ENCODE results near the gene TMEM89.

The TMEM89 gene

DNA sequence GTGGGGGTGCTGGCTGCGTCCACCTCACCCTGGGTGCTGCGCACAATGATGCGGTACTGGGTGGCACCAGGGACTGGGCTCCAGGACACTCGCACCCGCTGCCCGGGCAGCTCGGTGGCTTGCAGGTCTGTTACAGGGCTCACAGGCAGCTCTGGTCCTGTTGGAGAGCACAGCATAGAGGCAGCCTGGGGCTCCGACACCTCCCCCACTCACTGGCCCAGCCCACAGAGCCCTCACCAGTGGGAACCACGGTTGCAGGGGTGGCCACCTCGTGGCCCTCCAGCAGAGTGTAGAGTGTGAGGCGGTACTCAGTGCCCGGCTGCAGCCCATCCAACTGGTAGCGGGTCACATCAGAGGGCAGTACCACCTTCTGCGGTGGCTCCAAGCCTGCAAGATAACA lies 30.1 kb downstream of the TMEM89 start:
- DNase-seq (ENCODE audit: extremely low spot score) = no peak
- ChIA-PET POLR2A (no interaction called here), CTCF (no interaction called here)
- no peak for TF ChIP-seq HDGF (IDR thresholded peaks at IDR 0.05; ENCODE audit: borderline replicate concordance)
- TF ChIP-seq FOXM1 (IDR thresholded peaks at IDR 0.05; ENCODE audit: borderline replicate concordance) = no peak
- no peak for TF ChIP-seq FOXK2 (IDR thresholded peaks at IDR 0.05)
- TF ChIP-seq ELF4 (IDR thresholded peaks at IDR 0.05) = no peak
- no peak for TF ChIP-seq ARNT (IDR thresholded peaks at IDR 0.05)
- no peak for TF ChIP-seq NFRKB (IDR thresholded peaks at IDR 0.05)
- TF ChIP-seq FOXA1 (IDR thresholded peaks at IDR 0.05) = no peak
- no peak for TF ChIP-seq SP1 (IDR thresholded peaks at IDR 0.05)
- no peak for TF ChIP-seq ZNF384 (IDR thresholded peaks at IDR 0.05)
- TF ChIP-seq, protein P1, sequence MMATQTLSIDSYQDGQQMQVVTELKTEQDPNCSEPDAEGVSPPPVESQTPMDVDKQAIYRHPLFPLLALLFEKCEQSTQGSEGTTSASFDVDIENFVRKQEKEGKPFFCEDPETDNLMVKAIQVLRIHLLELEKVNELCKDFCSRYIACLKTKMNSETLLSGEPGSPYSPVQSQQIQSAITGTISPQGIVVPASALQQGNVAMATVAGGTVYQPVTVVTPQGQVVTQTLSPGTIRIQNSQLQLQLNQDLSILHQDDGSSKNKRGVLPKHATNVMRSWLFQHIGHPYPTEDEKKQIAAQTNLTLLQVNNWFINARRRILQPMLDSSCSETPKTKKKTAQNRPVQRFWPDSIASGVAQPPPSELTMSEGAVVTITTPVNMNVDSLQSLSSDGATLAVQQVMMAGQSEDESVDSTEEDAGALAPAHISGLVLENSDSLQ (IDR thresholded peaks at IDR 0.05) = no peak
- TF ChIP-seq TARDBP (IDR thresholded peaks at IDR 0.05) = no peak
- no peak for TF ChIP-seq SUZ12 (IDR thresholded peaks at IDR 0.05)
- no peak for TF ChIP-seq BHLHE40 (IDR thresholded peaks at IDR 0.05; ENCODE audit: borderline replicate concordance)

DNA sequence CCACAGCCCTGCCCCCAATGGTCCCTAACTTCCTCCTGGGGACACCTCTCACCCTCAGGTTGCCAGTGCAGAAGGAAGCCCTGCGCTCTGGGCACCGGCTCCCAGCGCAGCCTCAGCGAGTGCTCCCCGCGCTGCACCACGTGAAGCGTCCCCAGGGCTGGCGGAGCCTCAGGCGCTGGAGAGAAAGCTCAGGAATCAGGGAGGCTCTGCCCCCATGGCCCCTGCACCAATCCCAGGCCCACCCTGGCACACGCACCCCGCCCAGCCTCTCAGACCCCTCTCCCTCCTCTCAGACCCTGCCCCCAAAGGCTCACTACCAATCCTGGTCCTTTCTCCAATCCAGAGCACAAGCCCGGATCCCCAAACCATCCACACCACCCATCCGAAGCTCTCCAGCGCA lies 33.3 kb downstream of the TMEM89 start:
- ChIA-PET CTCF (no interaction called here), POLR2A (interaction anchor here (1.1 kb wide), 1 partner anchor 22 kb away, joined by 3 read pairs; the partner anchor contains the start of gene UQCRC1)
- DNase-seq (ENCODE audit: extremely low spot score) = no peak
- TF ChIP-seq ZNF384 (IDR thresholded peaks at IDR 0.05) = no peak
- no peak for TF ChIP-seq ELF4 (IDR thresholded peaks at IDR 0.05)
- TF ChIP-seq, protein P1 (IDR thresholded peaks at IDR 0.05) = no peak
- no peak for TF ChIP-seq NFRKB (IDR thresholded peaks at IDR 0.05)
- no peak for TF ChIP-seq SUZ12 (IDR thresholded peaks at IDR 0.05)
- no peak for TF ChIP-seq FOXA1 (IDR thresholded peaks at IDR 0.05)
- TF ChIP-seq FOXM1 (IDR thresholded peaks at IDR 0.05; ENCODE audit: borderline replicate concordance) = no peak
- no peak for TF ChIP-seq BHLHE40 (IDR thresholded peaks at IDR 0.05; ENCODE audit: borderline replicate concordance)
- no peak for TF ChIP-seq TARDBP (IDR thresholded peaks at IDR 0.05)
- TF ChIP-seq LEF1 (IDR thresholded peaks at IDR 0.05; ENCODE audit: borderline replicate concordance) = no peak
- TF ChIP-seq CTBP1 (IDR thresholded peaks at IDR 0.05; ENCODE audit: borderline replicate concordance) = no peak
- no peak for TF ChIP-seq HDGF (IDR thresholded peaks at IDR 0.05; ENCODE audit: borderline replicate concordance)
- TF ChIP-seq FOXK2 (IDR thresholded peaks at IDR 0.05) = no peak
- no peak for TF ChIP-seq SP1 (IDR thresholded peaks at IDR 0.05)
- no peak for TF ChIP-seq ARNT (IDR thresholded peaks at IDR 0.05)
- TF ChIP-seq L3MBTL2 (conservative IDR thresholded peaks at IDR 0.05) = no peak

DNA sequence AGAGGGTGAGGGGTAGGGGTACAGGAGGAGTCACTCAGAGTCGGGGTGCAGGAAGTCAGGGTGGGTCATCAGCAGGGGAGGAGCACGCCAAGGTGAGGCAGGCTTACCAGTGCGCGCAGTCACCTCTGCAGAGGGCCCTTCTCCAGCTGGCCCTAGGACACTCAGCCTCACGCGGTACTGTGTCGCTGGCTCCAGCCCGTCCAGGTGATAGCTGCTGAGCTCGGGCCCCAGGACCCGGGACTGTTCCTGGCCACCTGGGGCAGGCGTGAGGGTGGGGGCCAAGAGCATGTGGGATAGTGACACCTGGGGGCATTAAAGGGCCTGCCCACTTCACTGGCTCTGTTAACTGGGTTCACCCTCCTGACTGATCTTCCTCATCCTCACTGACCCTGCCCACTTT lies 33.9 kb downstream of the TMEM89 start:
- ChIA-PET CTCF (no interaction called here), POLR2A (interaction anchor here (1.1 kb wide), 1 partner anchor 22 kb away, joined by 3 read pairs; the partner anchor contains the start of gene UQCRC1)
- TF ChIP-seq LEF1 (IDR thresholded peaks at IDR 0.05; ENCODE audit: borderline replicate concordance) (no peak), CTBP1 (IDR thresholded peaks at IDR 0.05; ENCODE audit: borderline replicate concordance) (no peak)
- TF ChIP-seq, protein P1 (IDR thresholded peaks at IDR 0.05) = no peak
- no peak for DNase-seq (ENCODE audit: extremely low spot score)

DNA sequence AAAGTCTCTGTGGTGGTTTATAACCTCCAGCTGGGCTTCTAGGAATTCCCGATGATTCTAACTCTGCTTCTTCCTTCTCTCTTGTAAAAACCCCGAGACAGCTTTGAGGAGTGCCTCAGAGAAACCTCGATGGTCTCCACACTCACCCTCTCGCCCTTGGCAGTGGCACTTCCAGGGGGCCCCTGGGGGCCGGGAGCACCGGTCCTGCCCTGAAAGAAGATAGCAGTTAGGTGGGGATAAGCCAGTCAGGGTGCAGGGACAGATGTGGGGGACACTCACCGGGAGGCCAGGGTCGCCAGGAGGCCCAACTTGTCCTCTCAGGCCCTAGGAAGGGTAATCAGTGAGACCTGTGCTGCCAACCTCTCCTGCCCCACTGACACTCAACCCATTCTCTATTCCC lies 36.2 kb downstream of the TMEM89 start:
- CTCF ChIA-PET = no interaction called here
- TF ChIP-seq, protein P1 (IDR thresholded peaks at IDR 0.05) = no peak
- no peak for TF ChIP-seq NFRKB (IDR thresholded peaks at IDR 0.05)
- TF ChIP-seq FOXK2 (IDR thresholded peaks at IDR 0.05) = no peak
- no peak for TF ChIP-seq FOXM1 (IDR thresholded peaks at IDR 0.05; ENCODE audit: borderline replicate concordance)
- TF ChIP-seq SUZ12 (IDR thresholded peaks at IDR 0.05) = no peak
- no peak for TF ChIP-seq ZNF384 (IDR thresholded peaks at IDR 0.05)
- no peak for TF ChIP-seq ARNT (IDR thresholded peaks at IDR 0.05)
- TF ChIP-seq L3MBTL2 (conservative IDR thresholded peaks at IDR 0.05) = no peak
- TF ChIP-seq LEF1 (IDR thresholded peaks at IDR 0.05; ENCODE audit: borderline replicate concordance) = no peak
- TF ChIP-seq ELF4 (IDR thresholded peaks at IDR 0.05) = no peak
- DNase-seq (ENCODE audit: extremely low spot score) = no peak
- POLR2A ChIA-PET = no interaction called here

DNA sequence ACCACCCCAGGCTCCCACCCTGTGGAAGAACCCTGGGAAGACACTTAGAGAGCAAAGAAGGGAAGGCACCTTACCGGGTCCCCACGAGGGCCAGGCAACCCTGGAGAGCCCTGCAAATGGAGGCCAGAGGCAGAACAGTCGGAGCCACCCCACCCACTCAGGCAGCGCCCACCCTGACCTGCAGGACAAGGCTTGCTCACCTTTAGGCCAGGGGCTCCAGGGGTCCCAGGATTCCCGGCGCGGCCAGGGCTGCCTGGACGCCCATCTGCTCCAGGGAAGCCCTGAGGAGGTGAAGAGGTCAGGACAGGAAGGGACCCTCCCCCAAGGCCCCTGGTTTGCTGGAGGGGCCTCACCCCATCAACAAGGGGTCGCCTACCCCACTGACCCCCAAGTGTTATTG lies 36.7 kb downstream of the TMEM89 start:
- TF ChIP-seq ELF4 (IDR thresholded peaks at IDR 0.05) (no peak), BHLHE40 (IDR thresholded peaks at IDR 0.05; ENCODE audit: borderline replicate concordance) (no peak), HDGF (IDR thresholded peaks at IDR 0.05; ENCODE audit: borderline replicate concordance) (no peak), CTBP1 (IDR thresholded peaks at IDR 0.05; ENCODE audit: borderline replicate concordance) (no peak), SP1 (IDR thresholded peaks at IDR 0.05) (no peak), NFRKB (IDR thresholded peaks at IDR 0.05) (no peak), ZNF384 (IDR thresholded peaks at IDR 0.05) (no peak), L3MBTL2 (conservative IDR thresholded peaks at IDR 0.05) (no peak), FOXK2 (IDR thresholded peaks at IDR 0.05) (no peak)
- TF ChIP-seq, protein P1 (IDR thresholded peaks at IDR 0.05) = no peak
- no peak for DNase-seq (ENCODE audit: extremely low spot score)
- CTCF ChIA-PET = no interaction called here
- POLR2A ChIA-PET = no interaction called here

Measured in HEK293T (cell line).